Mononuclear cell (primary cell): ENCODE data around the gene TSHZ2. TPM values are rescaled to one million over a fixed set of nuclear protein-coding genes. Genes with fewer than 3 reads are reported as not detected.
"Not testable (repeated sequence)": the region's sequence is repeated elsewhere in the genome, so short reads cannot be mapped to it uniquely, and the experiment has no call there.

Experiments used
- H3K27me3 ChIP-seq: 2 replicates; pipeline ENCODE4 v1.6.0; 2011; ENCODE audit warnings: low read length, control low read depth; ENCODE audit not compliant: insufficient read depth
- H3K4me1 ChIP-seq: 2 replicates; pipeline ENCODE4 v1.5.1; 2011; ENCODE audit warnings: mild to moderate bottlenecking, low read length, control low read depth; ENCODE audit not compliant: insufficient read depth
- H3K4me3 ChIP-seq: 2 replicates; pipeline ENCODE4 v1.5.1; 2011; ENCODE audit warnings: mild to moderate bottlenecking, low read length, moderate library complexity
- H3K9me3 ChIP-seq: 2 replicates; pipeline ENCODE4 v1.5.1; 2011; ENCODE audit warnings: low read depth, mild to moderate bottlenecking, control low read depth, low read length
- total RNA-seq: library from RNA; depleted of rRNA; stranded (reverse); fragments of >200 nt; gene quantifications from one replicate; pipeline ENCODE4 v1.2.3, GENCODE V29; 2012

TSHZ2 gene
- total RNA-seq, 1 donor: 21.3 TPM

DNA sequence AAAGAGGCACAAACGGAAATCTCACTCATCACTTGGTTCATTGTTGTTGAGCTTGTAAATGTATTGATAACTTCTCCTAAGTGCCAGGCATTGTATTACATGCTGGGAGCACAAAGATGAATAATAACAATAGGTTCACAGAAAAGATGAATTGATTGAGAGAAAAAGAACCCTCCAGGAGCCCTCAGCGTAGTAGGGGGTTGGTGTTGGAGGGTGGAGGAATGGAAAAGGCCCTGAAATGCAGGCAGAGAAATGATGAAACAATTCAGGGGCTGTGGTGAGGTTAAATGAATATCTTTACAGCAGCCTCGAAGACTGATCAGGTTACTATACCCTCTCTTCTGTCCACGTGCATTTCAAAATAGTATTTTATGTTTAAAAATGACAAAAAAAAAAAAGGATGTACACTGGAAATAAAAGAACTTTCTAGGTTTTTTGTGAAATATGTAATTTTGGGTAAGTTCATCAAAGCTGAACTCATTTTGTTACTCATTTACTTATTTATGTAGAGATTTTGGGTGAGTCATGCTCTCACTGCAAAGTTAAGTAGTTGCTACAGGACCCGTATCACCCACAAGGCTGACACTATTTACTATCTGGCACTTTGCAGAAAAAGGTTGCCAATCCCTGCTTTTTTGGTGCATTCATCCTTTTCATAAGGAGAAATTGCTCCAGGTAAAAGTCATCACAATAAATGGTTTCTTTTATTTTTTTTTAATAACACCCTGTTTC, 344.2 kb downstream of the TSHZ2 start:
- H3K4me3 ChIP-seq: no peak overlapping the region
- H3K27me3 ChIP-seq: no peaks in the 10 kb centered on the region
- no peaks in the 10 kb centered on the region for H3K4me1 ChIP-seq
- no peaks in the 10 kb centered on the region for H3K9me3 ChIP-seq

DNA sequence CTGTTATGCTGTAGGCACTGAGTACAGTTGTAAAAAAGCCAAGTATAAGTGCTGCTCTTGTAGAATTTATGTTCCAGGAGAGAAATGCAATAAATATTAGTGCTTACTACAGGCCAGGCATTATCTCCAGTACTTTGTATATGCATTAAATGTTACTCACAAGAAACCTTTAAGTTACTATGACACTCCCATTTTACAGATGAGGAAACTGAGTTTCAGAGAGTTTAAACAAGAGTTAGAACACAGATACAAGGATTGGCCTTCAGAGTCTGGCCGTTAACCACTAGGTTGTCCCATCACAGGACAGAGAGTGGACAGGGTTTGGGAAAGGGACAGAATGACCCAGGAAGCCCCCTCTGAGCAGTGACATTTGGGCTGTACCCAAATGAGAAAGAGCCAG, 347.0 kb downstream of the TSHZ2 start:
- Histone ChIP-seq H3K4me1 (no peaks in the 10 kb centered on the region), H3K27me3 (no peaks in the 10 kb centered on the region), H3K9me3 (no peaks in the 10 kb centered on the region), H3K4me3 (no peak overlapping the region)

DNA sequence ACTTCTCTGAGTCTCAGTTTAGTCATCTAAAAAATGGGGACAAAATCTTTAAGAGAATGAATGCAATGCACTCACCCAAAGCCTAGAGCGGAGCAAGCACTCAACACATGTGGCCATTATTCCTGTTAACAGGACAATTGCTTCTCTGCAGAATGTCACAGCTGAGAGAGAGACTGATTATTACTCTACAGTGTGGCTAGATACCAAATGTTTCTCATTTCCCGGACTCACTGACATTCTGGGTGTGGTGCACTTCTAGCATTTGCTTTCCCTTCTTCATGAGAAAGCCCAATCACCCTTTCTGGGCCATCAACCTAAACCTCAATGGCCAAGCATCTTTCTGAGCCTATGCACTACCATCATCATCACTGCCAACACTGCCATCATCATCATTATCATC, 347.6 kb downstream of the TSHZ2 start:
- Histone ChIP-seq H3K27me3 (no peaks in the 10 kb centered on the region), H3K4me1 (no peaks in the 10 kb centered on the region), H3K9me3 (no peaks in the 10 kb centered on the region), H3K4me3 (no peak overlapping the region)

DNA sequence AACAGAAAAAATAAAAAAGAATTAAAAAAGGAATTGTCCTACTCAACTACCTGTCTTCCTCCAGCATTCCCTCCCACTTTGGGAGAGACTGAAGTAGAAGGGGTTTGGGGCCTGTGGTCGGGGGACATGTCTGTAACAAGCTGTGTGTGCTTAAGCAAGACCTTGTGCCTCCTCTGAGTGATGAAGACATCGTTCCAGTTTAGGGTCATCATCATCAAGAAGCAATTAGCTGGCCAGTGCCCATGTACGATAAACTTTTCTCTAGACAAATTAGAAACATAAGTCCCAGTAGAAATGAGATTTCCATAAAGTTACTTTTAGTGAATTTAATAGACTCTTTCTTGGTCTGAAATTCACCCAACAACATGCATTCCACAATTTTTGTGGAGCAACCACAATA, 348.5 kb downstream of the TSHZ2 start:
- H3K4me3 ChIP-seq: no peak overlapping the region
- H3K4me1 ChIP-seq: no peaks in the 10 kb centered on the region
- H3K9me3 ChIP-seq: no peaks in the 10 kb centered on the region
- H3K27me3 ChIP-seq: no peaks in the 10 kb centered on the region

DNA sequence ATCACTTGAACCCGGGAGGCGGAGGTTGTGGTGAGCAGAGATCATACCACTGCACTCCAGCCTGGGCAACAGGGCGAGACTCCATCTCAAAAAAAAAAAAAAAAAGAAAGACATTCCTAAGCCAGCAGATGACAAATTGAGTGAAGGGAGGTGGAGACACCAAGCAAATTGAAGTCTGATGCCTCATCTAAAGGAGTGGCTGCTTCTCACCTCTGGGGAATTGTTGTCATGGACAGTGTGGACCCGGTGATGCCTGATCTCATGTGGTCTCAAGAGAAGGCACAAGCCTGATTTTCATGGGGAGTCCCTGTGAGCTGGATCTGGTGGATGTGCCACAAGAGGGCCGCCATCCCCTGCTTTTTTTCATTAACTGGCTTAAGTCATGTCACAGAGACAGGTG, 349.4 kb downstream of the TSHZ2 start:
- Histone ChIP-seq H3K4me3 (no peak overlapping the region), H3K9me3 (no peaks in the 10 kb centered on the region), H3K27me3 (no peaks in the 10 kb centered on the region), H3K4me1 (no peaks in the 10 kb centered on the region)

DNA sequence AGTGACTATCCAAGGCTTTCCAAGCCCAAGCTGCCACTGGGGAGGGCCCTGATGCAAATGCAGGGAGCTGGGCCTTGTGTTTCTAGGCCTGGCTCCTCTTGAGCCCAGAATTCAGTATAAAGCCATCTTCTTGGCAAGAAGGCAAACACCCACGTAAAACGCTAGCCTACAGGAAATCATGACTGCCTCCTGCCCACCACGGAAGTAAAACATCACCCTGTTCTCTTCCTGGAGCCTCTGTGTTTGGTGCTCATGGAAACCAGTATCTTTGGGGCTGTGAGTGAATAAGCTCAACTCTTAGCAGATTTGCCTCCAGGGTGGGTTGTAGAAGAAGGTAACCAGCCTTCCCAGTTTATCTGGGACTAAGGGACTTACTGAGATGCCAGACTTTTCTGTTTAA, 350.5 kb downstream of the TSHZ2 start:
- no peaks in the 10 kb centered on the region for H3K27me3 ChIP-seq
- H3K4me3 ChIP-seq: no peak overlapping the region
- no peaks in the 10 kb centered on the region for H3K4me1 ChIP-seq

DNA sequence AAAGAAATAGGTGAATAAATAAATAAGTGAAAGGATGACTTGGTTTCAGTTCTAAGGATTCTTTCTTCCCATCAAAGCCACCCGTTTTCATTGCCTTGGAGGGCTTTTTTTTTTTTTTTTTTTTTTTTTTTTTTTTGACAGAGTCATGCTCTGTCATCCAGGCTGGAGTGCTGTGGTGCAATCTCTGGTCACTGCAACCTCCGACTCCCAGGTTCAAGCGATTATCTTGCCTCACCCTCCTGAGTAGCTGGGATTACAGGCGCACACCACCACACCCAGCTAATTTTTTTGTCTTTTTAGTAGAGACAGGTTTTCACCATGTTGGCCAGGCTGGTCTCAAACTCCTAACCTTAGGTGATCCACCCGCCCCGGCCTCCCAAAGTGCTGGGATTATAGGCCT, 351.3 kb downstream of the TSHZ2 start:
- not testable (repeated sequence) for H3K4me3 ChIP-seq, H3K27me3 ChIP-seq, H3K4me1 ChIP-seq, H3K9me3 ChIP-seq

More for the DNA sequence above, 350.5 kb downstream of the TSHZ2 start:
- H3K9me3 ChIP-seq: no peaks in the 10 kb centered on the region

DNA sequence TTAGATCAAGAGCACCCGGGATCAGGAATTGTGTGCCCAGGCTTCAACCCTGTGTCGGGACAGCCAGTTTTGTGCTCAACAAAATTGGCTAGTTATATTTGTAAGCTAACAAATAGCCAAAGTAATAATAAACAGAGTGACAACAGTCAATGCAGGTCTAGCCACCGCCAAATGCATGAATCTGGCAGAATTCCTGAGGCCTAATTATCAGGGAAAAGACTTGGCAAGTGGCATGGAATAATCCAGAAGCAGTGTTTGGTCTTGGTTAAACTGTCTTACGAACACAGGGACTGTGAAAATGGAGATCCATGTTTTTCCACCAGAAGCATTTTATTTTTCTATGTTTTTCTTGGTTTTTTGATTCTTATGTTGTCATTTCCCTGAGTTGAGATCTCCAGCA, 352.7 kb downstream of the TSHZ2 start:
- H3K4me1 ChIP-seq: no peaks in the 10 kb centered on the region
- H3K27me3 ChIP-seq: no peaks in the 10 kb centered on the region
- no peaks in the 10 kb centered on the region for H3K9me3 ChIP-seq
- no peak overlapping the region for H3K4me3 ChIP-seq

DNA sequence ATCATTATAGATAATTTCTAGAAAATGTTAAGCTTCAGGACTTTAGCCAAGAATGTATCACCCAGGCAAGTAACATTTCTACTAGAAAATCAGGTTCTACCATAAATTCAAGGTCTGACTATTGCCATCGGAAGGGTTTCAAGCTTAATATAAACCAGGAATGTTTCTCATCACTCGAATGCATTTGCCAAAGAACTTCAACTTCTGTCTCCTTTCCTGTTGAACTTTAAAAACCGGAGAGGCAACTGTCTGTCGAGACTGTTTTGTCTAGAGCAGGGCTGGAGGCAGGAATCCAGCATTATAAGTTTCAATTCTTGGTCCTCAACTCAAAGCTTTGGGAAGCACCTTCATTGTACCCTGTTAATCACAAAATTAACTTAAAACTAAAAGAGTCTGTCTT, 356.8 kb downstream of the TSHZ2 start:
- H3K4me1 ChIP-seq: no peaks in the 10 kb centered on the region
- no peak overlapping the region for H3K4me3 ChIP-seq
- no peaks in the 10 kb centered on the region for H3K9me3 ChIP-seq
- no peaks in the 10 kb centered on the region for H3K27me3 ChIP-seq

DNA sequence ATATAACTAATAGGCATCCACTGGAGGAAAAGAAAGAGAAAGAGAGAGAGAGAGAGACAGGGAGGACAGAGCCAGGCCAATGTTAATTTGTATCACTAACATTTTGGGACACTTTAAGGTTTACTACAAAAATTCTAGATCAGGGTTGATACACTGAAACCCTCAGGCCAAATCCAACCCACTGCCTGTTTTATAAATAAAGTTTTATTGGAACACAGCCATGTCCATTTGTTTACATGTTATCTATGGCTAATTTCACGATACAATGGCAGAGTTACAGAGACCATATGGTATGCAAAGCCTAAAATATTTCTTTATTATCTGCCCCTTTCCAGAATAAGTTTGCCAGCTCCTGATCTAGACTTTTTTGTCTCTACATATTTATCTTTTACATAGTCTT, 357.6 kb downstream of the TSHZ2 start:
- Histone ChIP-seq H3K4me1 (no peaks in the 10 kb centered on the region), H3K4me3 (no peak overlapping the region), H3K9me3 (no peaks in the 10 kb centered on the region), H3K27me3 (no peaks in the 10 kb centered on the region)

DNA sequence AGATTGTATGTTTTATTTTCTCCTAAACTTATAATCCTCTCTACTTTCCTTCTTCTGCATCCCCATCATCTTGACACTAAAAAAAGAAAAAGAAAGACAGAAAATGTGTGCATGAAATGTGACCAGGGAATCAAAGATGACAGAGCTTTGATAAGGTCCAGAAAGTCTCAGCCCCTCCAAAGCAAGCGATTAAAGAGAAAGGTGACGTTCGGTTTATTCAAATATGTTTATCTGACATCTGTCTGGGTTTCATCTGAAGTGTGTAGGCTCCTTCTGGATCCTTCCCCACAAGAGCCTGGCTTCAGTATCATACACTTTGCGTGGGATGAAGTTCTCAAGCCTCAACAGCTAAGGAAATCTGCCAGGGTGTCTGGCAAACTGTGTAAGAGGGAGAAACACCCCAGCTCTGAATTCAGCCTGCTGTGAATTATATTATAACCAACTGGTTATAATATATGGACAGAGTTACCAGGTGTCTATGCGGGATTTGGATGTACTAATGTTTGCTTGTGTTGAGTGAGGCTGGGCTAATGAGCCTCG, 358.5 kb downstream of the TSHZ2 start:
- Histone ChIP-seq H3K9me3 (no peaks in the 10 kb centered on the region), H3K4me3 (no peak overlapping the region), H3K4me1 (no peaks in the 10 kb centered on the region), H3K27me3 (no peaks in the 10 kb centered on the region)

DNA sequence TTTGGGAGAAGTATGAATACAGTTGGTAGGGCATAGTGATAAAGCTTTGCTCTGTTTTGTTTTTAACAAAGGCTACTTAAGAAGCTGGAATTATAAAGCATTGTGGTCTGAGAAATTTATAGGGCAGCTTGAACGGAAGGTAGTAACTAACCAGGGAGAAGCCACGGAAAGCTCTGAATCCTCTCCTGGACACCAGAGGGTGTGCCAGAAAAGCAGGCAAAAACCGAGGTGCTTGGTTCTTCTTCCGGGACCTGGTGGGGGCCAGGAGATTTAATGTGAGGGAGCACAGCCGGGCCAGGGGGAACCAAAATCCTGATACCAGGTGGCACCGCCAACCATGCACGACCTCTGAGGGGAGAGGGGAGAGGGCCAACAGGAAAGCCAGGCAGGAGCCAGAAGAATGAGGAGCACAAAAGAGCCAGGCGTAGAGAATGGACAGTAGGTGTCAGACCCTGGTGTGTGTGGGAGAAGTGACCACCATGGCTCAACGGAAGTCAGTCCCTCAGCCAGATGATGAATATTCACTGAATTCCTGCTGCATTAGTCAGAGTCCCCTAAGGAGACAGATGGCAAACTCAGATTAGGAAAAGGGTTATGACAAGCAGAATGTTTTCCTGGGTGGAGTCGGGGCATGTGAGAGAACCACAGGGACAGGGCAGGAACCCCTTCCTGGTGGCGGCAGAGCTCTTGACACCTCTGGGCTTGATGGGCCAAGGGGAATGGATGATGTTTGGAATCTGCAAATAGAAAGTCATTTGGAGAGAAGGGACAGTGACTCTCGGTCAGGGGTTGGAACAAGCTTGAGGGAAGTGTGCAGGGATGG, 359.2 kb downstream of the TSHZ2 start:
- no peak overlapping the region for H3K4me3 ChIP-seq
- H3K4me1 ChIP-seq: no peaks in the 10 kb centered on the region
- H3K27me3 ChIP-seq: no peaks in the 10 kb centered on the region
- no peaks in the 10 kb centered on the region for H3K9me3 ChIP-seq

DNA sequence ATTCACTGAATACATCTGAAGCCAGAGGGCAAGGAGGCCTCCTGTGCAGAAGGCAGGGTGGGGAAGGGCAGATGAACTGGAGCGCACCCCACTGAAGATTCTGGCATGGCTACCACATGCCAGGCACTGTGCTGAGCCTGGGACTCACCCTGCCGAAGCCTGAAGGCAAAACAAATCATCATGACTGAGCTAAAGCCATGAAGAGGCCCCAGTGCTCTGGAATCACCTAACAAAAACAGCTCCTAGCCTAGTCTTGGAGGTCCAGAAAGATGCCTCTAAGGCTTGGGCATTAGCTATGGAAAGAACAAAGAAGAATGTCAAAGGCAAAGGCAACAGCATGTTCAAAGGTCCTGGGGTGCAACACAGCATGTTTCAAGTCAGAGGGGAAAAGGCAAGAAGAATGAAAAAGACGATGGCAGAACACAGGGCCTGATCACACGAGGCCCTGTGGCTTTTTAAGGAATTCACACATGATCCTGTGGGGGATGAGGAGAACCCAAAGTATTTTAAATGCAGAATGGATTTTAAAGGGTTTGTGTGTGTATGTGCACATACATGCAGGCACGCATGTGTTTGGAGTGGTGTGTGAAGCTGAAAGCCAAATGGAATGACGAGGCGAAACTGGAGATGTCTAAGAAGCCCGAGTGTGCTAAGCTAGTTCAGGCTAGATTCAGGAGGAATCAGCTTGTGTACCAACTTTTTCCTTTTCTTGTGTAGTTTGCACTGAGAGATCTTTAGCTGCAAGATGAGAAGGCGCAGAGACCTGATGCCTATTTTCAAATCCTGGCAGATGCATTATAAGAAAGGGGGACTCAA, 360.1 kb downstream of the TSHZ2 start:
- Histone ChIP-seq H3K9me3 (no peaks in the 10 kb centered on the region), H3K27me3 (no peaks in the 10 kb centered on the region), H3K4me1 (no peaks in the 10 kb centered on the region), H3K4me3 (no peak overlapping the region)

DNA sequence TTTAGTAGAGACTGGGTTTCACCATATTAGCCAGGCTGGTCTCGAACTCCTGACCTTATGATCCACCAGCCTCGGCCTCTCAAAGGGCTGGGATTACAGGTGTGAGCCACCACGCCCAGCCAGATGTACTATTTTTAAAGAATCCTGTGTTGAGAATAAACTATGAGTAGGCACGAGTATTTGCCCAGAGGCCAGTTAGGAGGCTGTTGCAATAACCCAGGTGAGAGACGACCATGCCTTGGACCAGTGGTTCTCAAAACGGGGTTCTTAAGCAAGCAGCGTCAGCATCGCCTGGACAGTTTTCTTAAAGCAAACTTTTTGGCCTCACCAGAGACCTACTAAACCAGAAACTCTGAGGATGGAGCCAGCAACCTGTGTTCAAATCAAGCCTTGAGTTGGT, 362.7 kb downstream of the TSHZ2 start:
- no peaks in the 10 kb centered on the region for H3K9me3 ChIP-seq
- H3K27me3 ChIP-seq: no peaks in the 10 kb centered on the region
- no peak overlapping the region for H3K4me3 ChIP-seq
- H3K4me1 ChIP-seq: no peaks in the 10 kb centered on the region

DNA sequence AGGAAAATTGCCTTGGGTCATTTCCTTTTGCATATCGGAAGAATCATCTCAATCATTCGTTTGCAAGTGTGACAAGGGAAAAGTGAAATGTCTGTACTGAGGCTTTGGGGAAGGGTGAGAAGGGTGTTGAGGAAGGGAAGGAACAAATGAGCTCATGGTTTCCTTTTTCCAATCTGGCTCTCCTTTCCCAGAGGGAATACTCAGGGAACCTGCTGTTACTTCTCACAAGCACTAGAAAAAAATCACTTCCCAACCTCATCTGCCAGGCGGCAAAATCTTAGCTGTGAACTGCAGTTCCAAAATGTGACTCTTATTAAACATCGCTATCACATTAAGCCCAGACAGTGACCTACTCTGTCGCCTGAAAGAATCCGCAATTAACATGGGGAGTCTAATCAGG, 363.4 kb downstream of the TSHZ2 start:
- H3K27me3 ChIP-seq: no peaks in the 10 kb centered on the region
- H3K9me3 ChIP-seq: no peaks in the 10 kb centered on the region
- H3K4me1 ChIP-seq: no peaks in the 10 kb centered on the region
- no peak overlapping the region for H3K4me3 ChIP-seq
